ENCODE results near the gene TMPRSS9.

Gene TMPRSS9

GRCh38 chr19:2329149-2329478 is 31.0 kb upstream of the TMPRSS9 start:
- no peak for DNase-seq

DNA sequence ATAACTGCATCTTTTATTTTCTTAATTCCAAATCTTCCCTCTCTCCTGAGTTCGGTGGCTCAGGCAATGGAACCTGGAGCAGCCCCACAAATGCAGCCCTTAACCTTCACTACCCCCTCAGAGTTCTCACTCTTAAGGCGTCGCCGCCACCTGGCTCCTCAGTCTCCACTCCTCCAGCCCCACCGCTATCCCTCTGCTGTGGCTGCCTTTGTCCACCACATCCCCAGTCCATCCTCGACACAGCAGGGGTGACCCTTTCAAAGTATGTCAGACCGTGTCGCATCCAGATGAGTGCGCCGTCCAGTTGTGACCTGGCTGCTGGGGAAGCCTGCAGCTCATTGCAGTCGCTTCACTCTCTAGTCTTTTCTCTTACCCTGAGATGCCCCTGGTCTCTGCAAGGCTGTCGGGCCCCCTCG is 30.6 kb upstream of the TMPRSS9 start:
- no peak for DNase-seq

DNA sequence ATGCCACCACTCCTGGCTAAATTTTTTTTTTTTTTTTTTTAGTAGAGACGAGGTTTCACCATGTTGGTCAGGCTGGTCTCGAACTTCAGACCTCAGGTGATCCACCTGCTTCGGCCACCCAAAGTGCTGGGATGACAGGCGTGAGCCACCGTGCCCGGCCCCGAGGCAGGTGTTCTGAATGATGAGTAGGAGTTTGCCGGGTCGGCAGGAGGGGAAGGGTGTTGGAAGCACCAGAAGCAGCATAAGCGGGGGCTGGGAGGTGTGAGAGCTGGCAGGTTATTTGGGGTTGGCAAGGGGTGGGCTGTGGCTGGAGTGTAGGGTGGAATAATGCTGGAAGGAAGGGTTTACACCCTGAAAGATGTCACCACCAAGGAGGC is 29.8 kb upstream of the TMPRSS9 start:
- no peak for DNase-seq

DNA sequence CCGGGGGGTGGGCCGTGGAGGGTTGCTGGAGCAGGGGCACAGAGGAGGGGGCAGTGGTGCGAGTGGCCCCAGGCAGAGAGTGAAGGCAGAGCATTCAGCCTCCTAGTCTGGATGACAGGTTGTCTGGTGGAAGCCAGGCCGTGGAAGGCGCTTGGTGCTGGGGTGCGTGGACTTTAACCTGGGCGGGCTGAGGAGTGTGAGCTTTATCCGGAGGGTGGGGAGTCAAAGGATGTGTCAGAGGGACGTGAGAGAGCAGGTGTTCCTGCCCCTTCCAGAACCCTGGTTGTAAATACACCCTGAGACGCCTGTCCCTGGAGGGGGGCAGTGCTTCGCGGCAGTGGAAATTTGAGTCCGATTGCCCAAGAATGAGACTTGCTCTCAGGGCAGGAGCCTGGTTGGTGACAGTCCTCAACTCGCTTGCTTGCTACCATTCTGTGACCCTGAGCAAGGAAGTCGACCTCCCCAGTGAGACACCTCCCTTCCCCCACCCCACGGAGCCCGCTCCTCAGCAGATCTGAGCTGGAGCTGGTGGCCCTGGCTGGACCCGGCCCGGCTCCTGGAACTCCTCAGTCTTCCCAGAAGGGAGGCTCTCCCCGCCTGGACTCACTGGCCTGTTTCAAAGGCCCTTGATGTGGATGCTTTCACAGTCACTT is 29.3 kb upstream of the TMPRSS9 start:
- peak in 1 of 56 donors; percentile 12 for DNase-seq

DNA sequence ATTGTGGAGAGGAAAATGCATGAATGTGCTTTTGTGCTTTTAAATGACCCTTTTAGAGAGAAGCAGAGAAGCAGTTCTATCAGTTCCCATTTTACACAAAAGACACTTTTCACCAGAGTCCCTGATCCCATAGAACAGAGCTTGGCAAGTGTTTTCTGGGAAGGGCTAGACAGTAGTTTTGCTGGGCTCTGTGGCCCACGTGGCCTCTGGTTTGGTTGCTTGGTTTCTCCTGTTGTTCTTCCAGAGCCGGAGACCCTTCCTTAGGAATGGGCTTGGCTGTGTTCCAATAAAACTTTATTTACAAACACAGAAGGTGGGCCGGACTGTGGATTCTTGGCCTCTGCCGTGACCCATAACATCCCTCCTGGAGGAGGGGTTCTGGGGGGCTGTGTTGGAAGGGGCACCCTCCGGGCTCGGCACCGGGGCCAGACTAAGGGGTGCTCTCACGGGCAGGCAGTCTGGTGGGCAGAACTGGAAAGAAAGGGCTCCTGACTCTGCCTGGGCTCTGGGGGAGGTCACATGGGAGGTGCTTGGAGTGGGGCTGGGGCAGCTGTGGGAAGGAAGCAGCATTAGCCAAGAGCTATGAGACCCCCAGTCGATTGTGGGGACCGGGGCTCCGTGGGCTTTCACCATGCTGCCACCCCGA is 28.3 kb upstream of the TMPRSS9 start:
- DNase-seq: peak in 29 of 56 donors; percentile 8 to 49 (median 33)

- DNase-seq: peak in 9 of 56 donors; percentile 11 to 47 (median 20)
These were observed 27.6 kb upstream of the TMPRSS9 start for GRCh38 chr19:2332341-2333026.

- DNase-seq: peak in 4 of 56 donors; percentile 13 to 25 (median 18)
These were observed 26.8 kb upstream of the TMPRSS9 start for GRCh38 chr19:2333027-2333806.

DNA sequence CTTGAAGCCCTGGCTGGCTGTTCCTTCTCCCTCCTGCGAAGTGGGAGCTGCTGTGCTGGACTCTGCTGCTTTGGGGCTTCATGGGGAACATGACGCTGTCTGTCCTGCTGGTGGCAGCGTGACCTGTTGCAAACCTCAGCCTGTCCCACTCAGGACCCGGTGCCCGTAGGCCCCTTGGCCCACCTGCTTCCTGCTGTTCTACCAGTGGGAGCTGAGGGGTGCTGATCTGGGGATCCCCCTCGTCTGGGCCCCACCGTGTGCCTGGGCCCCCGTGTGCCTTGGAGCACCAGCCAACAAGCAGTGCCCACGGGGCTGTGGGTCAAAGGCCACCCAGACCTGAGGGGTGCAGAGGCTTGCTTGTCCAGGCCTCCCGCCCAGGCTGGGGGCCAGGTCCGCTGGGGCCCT is 26.3 kb upstream of the TMPRSS9 start:
- peak in 6 of 56 donors; percentile 5 to 33 (median 10) for DNase-seq

DNA sequence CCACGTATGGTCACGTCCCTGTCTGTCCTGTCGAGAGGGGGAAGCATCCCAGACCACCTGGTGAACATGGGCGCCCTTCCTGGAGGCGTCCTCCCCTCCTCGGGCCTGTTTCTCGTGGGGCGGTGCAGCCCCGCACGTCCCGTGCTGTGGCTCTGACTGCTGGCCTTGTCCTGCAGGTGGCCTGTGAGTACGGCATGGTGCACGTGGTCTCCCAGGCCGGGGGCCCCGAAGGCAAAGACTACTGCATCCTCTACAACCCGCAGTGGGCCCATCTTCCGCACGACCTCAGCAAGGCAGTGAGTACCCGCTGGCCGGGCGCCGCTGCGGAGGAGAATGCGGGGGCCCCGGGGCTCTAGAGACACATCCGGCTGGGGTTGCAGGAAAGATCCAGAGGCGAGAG is 25.6 kb upstream of the TMPRSS9 start:
- DNase-seq: no peak

DNA sequence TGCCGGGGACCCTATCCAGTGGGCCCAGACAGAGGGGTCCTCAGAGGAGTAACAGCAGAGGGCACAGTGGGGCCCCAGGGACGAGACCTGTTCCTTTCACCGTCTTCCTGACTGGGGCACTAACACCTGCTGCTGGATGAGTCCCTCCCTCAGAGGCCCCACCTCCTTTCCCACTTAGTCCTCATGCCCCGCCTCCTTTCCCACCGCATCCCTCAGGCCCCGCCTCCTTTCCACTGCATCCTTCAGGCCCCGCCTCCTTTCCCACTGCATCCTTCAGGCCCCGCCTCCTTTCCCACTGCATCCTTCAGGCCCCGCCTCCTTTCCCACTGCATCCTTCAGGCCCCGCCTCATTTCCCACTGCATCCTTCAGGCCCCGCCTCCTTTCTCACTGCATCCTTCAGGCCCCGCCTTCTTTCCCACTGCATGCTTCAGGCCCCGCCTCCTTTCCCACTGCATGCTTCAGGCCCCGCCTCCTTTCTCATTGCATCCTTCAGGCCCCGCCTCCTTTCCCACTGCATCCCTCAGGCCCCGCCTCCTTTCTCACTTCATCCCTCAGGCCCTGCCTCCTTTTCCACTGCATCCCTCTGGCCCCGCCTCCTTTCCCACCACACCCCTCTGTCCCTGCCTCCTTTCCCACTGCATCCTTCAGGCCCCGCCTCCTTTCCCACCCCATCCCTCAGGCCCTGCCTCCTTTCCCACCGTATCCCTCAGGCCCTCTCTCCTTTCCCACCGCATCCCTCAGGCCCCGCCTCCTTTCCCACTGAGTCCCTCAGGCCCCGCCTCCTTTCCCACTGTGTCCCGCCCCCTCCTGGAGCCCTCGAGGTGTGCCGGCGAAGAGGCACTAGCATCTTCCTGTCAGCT is 24.8 kb upstream of the TMPRSS9 start:
- peak in 2 of 56 donors; percentile 40 to 66 for DNase-seq

GRCh38 chr19:2335848-2336247 is 24.2 kb upstream of the TMPRSS9 start:
- DNase-seq: no peak

DNA sequence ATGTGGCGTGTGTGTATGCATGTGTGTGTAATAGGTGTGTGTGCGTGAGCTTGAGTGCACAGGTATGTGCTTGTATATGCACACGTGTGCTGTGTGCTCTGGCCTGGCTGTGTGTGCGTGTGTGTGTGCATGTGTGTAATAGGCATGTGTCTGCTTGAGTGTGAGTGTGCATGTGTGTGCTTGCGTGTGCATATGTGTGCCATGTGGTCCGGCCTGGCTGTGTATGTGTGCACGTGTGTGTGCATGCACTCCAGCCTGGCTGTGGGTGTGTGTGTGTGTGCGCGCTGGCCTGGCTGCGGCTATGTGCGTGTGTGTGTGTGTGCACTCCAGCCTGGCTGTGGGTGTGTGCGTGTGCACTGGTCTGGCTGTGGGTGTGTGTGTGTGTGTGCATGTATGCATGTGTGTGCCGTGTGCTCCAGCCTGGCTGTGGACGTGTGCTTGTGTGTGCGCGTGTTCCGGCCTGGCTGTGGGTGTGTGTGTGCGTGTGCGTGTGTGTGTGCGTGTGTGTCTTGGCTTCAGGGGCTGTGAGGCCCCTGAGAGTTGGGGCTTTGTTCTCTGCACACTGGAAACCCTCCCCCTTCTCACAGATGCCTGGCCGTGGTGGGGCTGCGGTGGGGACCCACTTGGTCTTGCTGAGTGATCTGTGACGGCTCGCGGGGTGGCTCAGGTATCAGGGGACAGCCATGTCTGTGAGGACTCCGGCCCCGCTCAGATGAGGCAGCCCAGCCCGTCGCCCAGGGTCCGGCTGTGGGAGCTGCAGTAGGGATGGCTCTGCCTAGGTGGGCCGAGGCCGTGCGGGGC is 23.3 kb upstream of the TMPRSS9 start:
- no peak for DNase-seq

DNA sequence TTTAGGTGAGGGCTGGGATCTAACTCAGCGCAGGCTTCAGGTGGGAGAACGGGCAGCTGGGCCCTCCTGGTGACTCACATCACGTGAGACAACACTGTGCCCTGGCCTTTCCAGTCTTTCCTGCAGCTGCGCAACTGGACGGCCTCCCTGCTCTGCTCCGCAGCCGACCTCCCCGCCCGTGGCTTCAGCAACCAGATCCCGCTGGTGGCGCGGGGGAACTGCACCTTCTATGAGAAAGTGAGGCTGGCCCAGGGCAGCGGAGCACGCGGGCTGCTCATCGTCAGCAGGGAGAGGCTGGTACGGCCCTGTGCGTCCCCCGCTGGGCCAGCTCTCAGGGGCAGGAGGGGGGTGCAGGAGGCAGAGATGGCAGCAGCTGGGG is 22.7 kb upstream of the TMPRSS9 start:
- DNase-seq: peak in 48 of 56 donors; percentile 12 to 84 (median 48)

GRCh38 chr19:2338055-2338615 is 21.9 kb upstream of the TMPRSS9 start:
- no peak for DNase-seq

GRCh38 chr19:2338751-2339643 is 21.1 kb upstream of the TMPRSS9 start:
- no peak for DNase-seq

GRCh38 chr19:2339644-2340310 is 20.3 kb upstream of the TMPRSS9 start:
- no peak for DNase-seq

DNA sequence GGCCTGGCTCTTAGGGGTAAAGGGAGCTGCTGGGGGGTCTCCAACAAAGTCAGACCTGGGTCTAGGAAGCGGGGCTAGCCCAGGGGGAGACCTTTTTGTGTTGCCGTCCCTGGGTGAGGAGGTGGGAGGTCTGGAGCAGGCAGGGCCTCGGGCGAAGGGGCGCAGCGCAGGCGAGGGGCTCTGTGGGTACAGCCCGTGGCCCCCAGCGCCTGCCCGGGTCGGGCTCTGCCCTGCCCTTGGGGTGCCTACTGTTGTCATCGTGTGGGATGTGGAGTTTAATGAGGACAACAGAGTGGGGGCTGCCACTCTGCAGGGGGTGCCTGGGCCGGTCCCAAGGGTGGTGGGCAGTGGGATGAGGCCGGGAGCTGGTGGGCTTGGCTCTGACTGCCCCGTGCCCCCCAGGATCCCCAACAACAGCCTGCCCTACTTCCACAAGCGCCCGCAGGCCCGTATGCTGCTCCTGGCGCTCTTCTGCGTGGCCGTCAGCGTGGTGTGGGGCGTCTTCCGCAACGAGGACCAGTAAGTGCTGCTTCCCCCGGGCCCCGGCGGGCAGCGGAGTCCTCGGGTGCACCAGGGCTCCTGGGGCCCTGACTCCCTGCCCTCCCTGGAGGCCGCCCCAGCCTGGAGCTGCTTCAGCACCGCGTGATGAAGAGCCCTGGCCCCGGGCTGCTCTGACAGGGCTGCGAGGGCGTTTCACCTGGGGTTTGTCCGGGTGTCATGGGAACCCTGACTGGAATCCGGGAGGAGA is 19.4 kb upstream of the TMPRSS9 start:
- DNase-seq: no peak

Measured in nucleus accumbens (tissue), 56 donors.